ENCODE data around the gene SYT1.

- TF ChIP-seq POLR2A (IDR thresholded peaks at IDR 0.05): no peak
- TF ChIP-seq CTCF (IDR thresholded peaks at IDR 0.05): no peak
These were observed 390.7 kb downstream of the SYT1 start for GRCh38 chr12:79255288-79255687.
